ENCODE measurements around the gene SMG6.

SMG6 gene

GRCh38 chr17:2235265-2235664 lies 68.3 kb downstream of the SMG6 start:
- DNase-seq (ENCODE audit: low read depth, low spot score) = no peak

- no peak for DNase-seq (ENCODE audit: low read depth, low spot score)
Measured at GRCh38 chr17:2233441-2233947, 70.1 kb downstream of the SMG6 start.

GRCh38 chr17:2232244-2232638 lies 71.3 kb downstream of the SMG6 start:
- DNase-seq (ENCODE audit: low read depth, low spot score) = no peak

GRCh38 chr17:2230877-2231276 lies 72.7 kb downstream of the SMG6 start:
- no peak for DNase-seq (ENCODE audit: low read depth, low spot score)

GRCh38 chr17:2227025-2227699 lies 76.4 kb downstream of the SMG6 start:
- no peak for DNase-seq (ENCODE audit: low read depth, low spot score)

- no peak for DNase-seq (ENCODE audit: low read depth, low spot score)
Measured at GRCh38 chr17:2223617-2223927, 80.0 kb downstream of the SMG6 start.

GRCh38 chr17:2222901-2223616 lies 80.5 kb downstream of the SMG6 start:
- no peak for DNase-seq (ENCODE audit: low read depth, low spot score)

GRCh38 chr17:2222301-2222700 lies 81.3 kb downstream of the SMG6 start:
- no peak for DNase-seq (ENCODE audit: low read depth, low spot score)

GRCh38 chr17:2218426-2218825 lies 85.2 kb downstream of the SMG6 start:
- DNase-seq (ENCODE audit: low read depth, low spot score) = no peak

GRCh38 chr17:2215616-2216364 lies 87.8 kb downstream of the SMG6 start:
- peak; percentile 30 for DNase-seq (ENCODE audit: low read depth, low spot score)

GRCh38 chr17:2214929-2215615 lies 88.5 kb downstream of the SMG6 start:
- DNase-seq (ENCODE audit: low read depth, low spot score) = no peak

GRCh38 chr17:2214047-2214928 lies 89.3 kb downstream of the SMG6 start:
- peak; percentile 52 for DNase-seq (ENCODE audit: low read depth, low spot score)

- DNase-seq (ENCODE audit: low read depth, low spot score) = no peak
Measured at GRCh38 chr17:2213291-2213960, 90.2 kb downstream of the SMG6 start.

- DNase-seq (ENCODE audit: low read depth, low spot score) = no peak
Measured at GRCh38 chr17:2212400-2212981, 91.1 kb downstream of the SMG6 start.

GRCh38 chr17:2211661-2212399 lies 91.8 kb downstream of the SMG6 start:
- DNase-seq (ENCODE audit: low read depth, low spot score) = no peak

GRCh38 chr17:2210726-2211125 lies 92.9 kb downstream of the SMG6 start:
- DNase-seq (ENCODE audit: low read depth, low spot score) = no peak

- DNase-seq (ENCODE audit: low read depth, low spot score) = no peak
Measured at GRCh38 chr17:2207815-2208515, 95.6 kb downstream of the SMG6 start.

GRCh38 chr17:2204393-2204792 lies 99.2 kb downstream of the SMG6 start:
- no peak for DNase-seq (ENCODE audit: low read depth, low spot score)

- DNase-seq (ENCODE audit: low read depth, low spot score) = no peak
Measured at GRCh38 chr17:2203818-2204217, 99.8 kb downstream of the SMG6 start.
